GM23338 (cell line): ENCODE results near the gene TBC1D12. TPM values are rescaled to one million over a fixed set of nuclear protein-coding genes. Genes with fewer than 3 reads are reported as not detected.

Experiments
- ATAC-seq: fragments of 200-7000 bp; cut with Tn5 transposase; 3 replicates; pipeline ENCODE4 v1.9.1; 2020
- DNase-seq: peaks from one replicate; pipeline ENCODE4 v3.0.0-alpha.2; 2015; ENCODE audit warnings: low spot score
- H2AFZ ChIP-seq: fragments of 200-600 bp; sonication (generic); 2 replicates; pipeline ENCODE4 v1.8.0; 2016; ENCODE audit warnings: antibody characterized with exemption, mild to moderate bottlenecking, moderate library complexity
- H3F3A ChIP-seq: fragments of 200-600 bp; sonication (generic); replicated peaks from 2 replicates; pipeline ENCODE4 v1.8.0; 2017; ENCODE audit warnings: antibody characterized with exemption, mixed run types, low read depth
- H3K27ac ChIP-seq: fragments of 200-600 bp; sonication (generic); 2 replicates; pipeline ENCODE4 v1.6.1; 2016; ENCODE audit warnings: low read depth
- H3K27me3 ChIP-seq: fragments of 200-600 bp; sonication (generic); 2 replicates; pipeline ENCODE4 v1.8.0; 2016; ENCODE audit warnings: mild to moderate bottlenecking, mixed run types, moderate library complexity; ENCODE audit not compliant: insufficient read depth
- H3K36me3 ChIP-seq: fragments of 200-600 bp; sonication (generic); 2 replicates; pipeline ENCODE4 v1.8.0; 2016; ENCODE audit warnings: mild to moderate bottlenecking; ENCODE audit not compliant: insufficient read depth
- H3K4me1 ChIP-seq: fragments of 200-600 bp; sonication (generic); 2 replicates; pipeline ENCODE4 v1.8.0; 2016; ENCODE audit warnings: mild to moderate bottlenecking, moderate library complexity; ENCODE audit not compliant: insufficient read depth
- H3K4me2 ChIP-seq: fragments of 200-600 bp; sonication (generic); 2 replicates; pipeline ENCODE4 v1.7.1; 2017; ENCODE audit warnings: mixed run types
- H3K4me3 ChIP-seq: fragments of 200-600 bp; sonication (generic); 2 replicates; pipeline ENCODE4 v1.6.1; 2016; ENCODE audit warnings: mixed run types
- H3K79me2 ChIP-seq: fragments of 200-600 bp; sonication (generic); replicated peaks from 2 replicates; pipeline ENCODE4 v1.8.0; 2017; ENCODE audit warnings: mild to moderate bottlenecking; ENCODE audit not compliant: insufficient read depth
- H3K9me2 ChIP-seq: fragments of 200-600 bp; sonication (generic); 2 replicates; pipeline ENCODE4 v1.8.0; 2017; ENCODE audit not compliant: insufficient read depth
- H4K20me1 ChIP-seq: fragments of 200-600 bp; sonication (generic); replicated peaks from 2 replicates; pipeline ENCODE4 v1.8.0; 2017; ENCODE audit warnings: mild to moderate bottlenecking; ENCODE audit not compliant: insufficient read depth
- H3K27ac Mint-ChIP-seq: 2 replicates; pipeline ENCODE4 v1.8.0; 2020; ENCODE audit warnings: inconsistent platforms, mild to moderate bottlenecking, moderate library complexity, mixed read lengths
- H3K27me3 Mint-ChIP-seq: 3 replicates; pipeline ENCODE4 v1.8.0; 2022; ENCODE audit warnings: low read depth, mild to moderate bottlenecking, moderate library complexity, mixed read lengths, inconsistent platforms; ENCODE audit not compliant: insufficient read depth, poor library complexity
- H3K36me3 Mint-ChIP-seq: 3 replicates; pipeline ENCODE4 v1.8.0; 2021; ENCODE audit warnings: low read depth, mild to moderate bottlenecking, inconsistent platforms, moderate library complexity, mixed read lengths
- H3K4me1 Mint-ChIP-seq: 3 replicates; pipeline ENCODE4 v1.8.0; 2020; ENCODE audit warnings: mild to moderate bottlenecking, inconsistent platforms, mixed read lengths
- H3K4me3 Mint-ChIP-seq: 3 replicates; pipeline ENCODE4 v1.8.0; 2021; ENCODE audit warnings: moderate library complexity, mild to moderate bottlenecking, inconsistent platforms, mixed read lengths
- H3K9me3 Mint-ChIP-seq: 3 replicates; pipeline ENCODE4 v1.8.0; 2020; ENCODE audit warnings: moderate library complexity, mild to moderate bottlenecking, inconsistent platforms, mixed read lengths
- CTCF ChIP-seq, 2 experiments: fragments of 200-600 bp in 1 of 2; sonication (generic) in 1 of 2; conservative IDR thresholded peaks; 2 replicates each; pipeline versions ENCODE4 v1.5.1 to v1.6.1; 2016 to 2017; ENCODE audit warnings: antibody characterized with exemption in 2 of 2, low read depth in 2 of 2, mild to moderate bottlenecking in 2 of 2, moderate library complexity in 1 of 2
- JUNB ChIP-seq: IDR thresholded peaks from one replicate; pipeline ENCODE4 v1.6.1; 2016; ENCODE audit warnings: antibody characterized with exemption; ENCODE audit not compliant: unreplicated experiment
- POLR2AphosphoS5 ChIP-seq: IDR thresholded peaks from 2 replicates; pipeline ENCODE4 v1.6.1; 2016; ENCODE audit warnings: antibody characterized with exemption, low read depth
- ZNF462 ChIP-seq: fragments of 250-450 bp; sonication (Bioruptor Pico); IDR thresholded peaks from 2 replicates; pipeline ENCODE4 v1.5.0; 2020; ENCODE audit warnings: mild to moderate bottlenecking, moderate library complexity
- polyA plus RNA-seq: library from polyadenylated mRNA; unstranded; fragments of >200 nt; fragmentation: Nextera tagmentation; extraction: Ambion mirVana; gene quantifications from 2 replicates; pipeline ENCODE4 v1.2.1, GENCODE V29; 2016
- total RNA-seq: library from RNA; depleted of rRNA; stranded (reverse); fragments of >200 nt; shearing (Covaris generic); gene quantifications from 2 replicates; pipeline ENCODE4 v1.2.3, GENCODE V29; 2014

Gene TBC1D12
- total and polyA plus RNA-seq, 2 experiments from 2014 or later: 2.3 to 3.6 TPM

- no peaks in the 10 kb centered on the region for H3K79me2 ChIP-seq
- H3K27ac Mint-ChIP-seq: no peak overlapping the region
- H3K9me2 ChIP-seq: no peaks in the 10 kb centered on the region
- no peaks in the 10 kb centered on the region for H3F3A ChIP-seq
- no peak overlapping the region for H2AFZ ChIP-seq
- H3K4me1 Mint-ChIP-seq: peaks cover 3% of the 10 kb centered on the region; the same call in 1 of the 3 replicates
- no peak overlapping the region for H3K27ac ChIP-seq
- H3K4me2 ChIP-seq: no peak overlapping the region
- no peak for ATAC-seq
- no peaks in the 10 kb centered on the region for H3K9me3 Mint-ChIP-seq
- TF ChIP-seq CTCF (conservative IDR thresholded peaks at IDR 0.05; ENCODE audit: low read depth in 2 of 2) (no peak), JUNB (no peak), POLR2AphosphoS5 (no peak), ZNF462 (CRISPR knock-in tag) (no peak)
- no peaks in the 10 kb centered on the region for H3K36me3 Mint-ChIP-seq
- no peak for DNase-seq
- no peaks in the 10 kb centered on the region for H3K36me3 ChIP-seq
- no peak overlapping the region for H3K4me3 ChIP-seq
- H4K20me1 ChIP-seq: no peaks in the 10 kb centered on the region
- no peaks in the 10 kb centered on the region for H3K4me1 ChIP-seq
- no peaks in the 10 kb centered on the region for H3K27me3 ChIP-seq
- no peaks in the 10 kb centered on the region for H3K27me3 Mint-ChIP-seq
- no peak overlapping the region for H3K4me3 Mint-ChIP-seq
Measured at GRCh38 chr10:94521276-94522250, 119.2 kb downstream of the TBC1D12 start.
